HepG2 (cell line): ENCODE data around the gene AFF4. TPM values are rescaled to one million over a fixed set of nuclear protein-coding genes. Genes with fewer than 3 reads are reported as not detected.

Source experiments
- AGO2 ChIP-seq: fragments of 200-400 bp; formaldehyde crosslinking; optimal IDR thresholded peaks from 2 replicates; pipeline ENCODE3; 2017; ENCODE audit warnings: mild to moderate bottlenecking, low read depth, low read length, moderate library complexity
- FOSL2 ChIP-seq: sonication (generic); formaldehyde crosslinking; IDR thresholded peaks from 2 replicates; pipeline ENCODE4 v1.4.0; 2020; ENCODE audit warnings: missing genetic modification reagents
- IRF1 ChIP-seq: sonication (generic); formaldehyde crosslinking; IDR thresholded peaks from 2 replicates; pipeline ENCODE4 v1.4.0; 2020; ENCODE audit warnings: low read depth, mild to moderate bottlenecking, missing genetic modification reagents
- NRL ChIP-seq: sonication (generic); formaldehyde crosslinking; IDR thresholded peaks from 2 replicates; pipeline ENCODE4 v1.5.0; 2020; ENCODE audit warnings: missing genetic modification reagents, mild to moderate bottlenecking, moderate library complexity, borderline replicate concordance
- PAXIP1 ChIP-seq: sonication (generic); formaldehyde crosslinking; conservative IDR thresholded peaks from 2 replicates; pipeline ENCODE4 v1.4.0; 2020; ENCODE audit warnings: mild to moderate bottlenecking, missing genetic modification reagents, moderate library complexity
- RORA ChIP-seq: sonication (generic); formaldehyde crosslinking; IDR thresholded peaks from 2 replicates; pipeline ENCODE4 v1.5.0; 2020; ENCODE audit warnings: mild to moderate bottlenecking, missing genetic modification reagents, moderate library complexity
- SMC3 ChIP-seq: IDR thresholded peaks from 2 replicates; pipeline ENCODE4 v1.6.1; 2011; ENCODE audit warnings: low read length, improper control_type of control experiment
- STAG1 ChIP-seq: sonication (generic); formaldehyde crosslinking; IDR thresholded peaks from 2 replicates; pipeline ENCODE4 v1.4.0; 2020; ENCODE audit warnings: missing genetic modification reagents
- STAT6 ChIP-seq: sonication (generic); formaldehyde crosslinking; IDR thresholded peaks from 2 replicates; pipeline ENCODE4 v1.4.0; 2020; ENCODE audit warnings: missing genetic modification reagents, mild to moderate bottlenecking, borderline replicate concordance
- ZNF12 ChIP-seq: sonication (generic); formaldehyde crosslinking; IDR thresholded peaks from 2 replicates; pipeline ENCODE4 v1.5.0; 2020; ENCODE audit warnings: missing genetic modification reagents
- ZNF142 ChIP-seq: sonication (generic); formaldehyde crosslinking; IDR thresholded peaks from 2 replicates; pipeline ENCODE4 v1.4.0; 2020; ENCODE audit warnings: missing genetic modification reagents
- ZNF235 ChIP-seq: sonication (generic); formaldehyde crosslinking; IDR thresholded peaks from 2 replicates; pipeline ENCODE4 v1.8.1; 2023; ENCODE audit warnings: mild to moderate bottlenecking, missing genetic modification reagents, borderline replicate concordance
- polyA plus RNA-seq, 8 experiments: library from polyadenylated mRNA; depleted of rRNA in 3 of 8; stranded (reverse) in 7 of 8; unstranded in 1 of 8; fragments of >200 nt; fragmentation: Illumina TruSeq in 4 of 8; extraction: Trizol in 4 of 8; gene quantifications; 2 replicates each; pipeline versions ENCODE4 v1.2.1 to v1.2.3, GENCODE V29; 2011 to 2016; ENCODE audit warnings: low read depth in 4 of 8, missing spikeins in 1 of 8, mixed read lengths in 1 of 8; ENCODE audit not compliant: insufficient read depth in 1 of 8
- total RNA-seq, 5 experiments: library from RNA; depleted of rRNA; stranded (reverse); fragments of >200 nt; fragmentation: Illumina TruSeq; extraction: Trizol; gene quantifications; 2 replicates each; pipeline ENCODE4 v1.2.3, GENCODE V29; 2016; ENCODE audit warnings: low read depth in 1 of 5

AFF4 gene
- total and polyA plus RNA-seq, 2 of the 13 experiments (the other 11 are each of a cell fraction or from before 2014, with no cell fraction given), result 22.1 to 25.5 TPM

- TF ChIP-seq ZNF142 (CRISPR knock-in tag) (0 out of 2 replicates have a peak, but pooled peaks have one; percentile 15), NRL (CRISPR knock-in tag) (no peak), ZNF12 (CRISPR knock-in tag) (no peak), IRF1 (no peak), STAT6 (CRISPR knock-in tag) (no peak; the same call in 1 of the 2 replicates), PAXIP1 (CRISPR knock-in tag) (no peak; the same call in 1 of the 2 replicates), SMC3 (no peak), RORA (no peak), FOSL2 (no peak), AGO2 (no peak), ZNF235 (CRISPR knock-in tag) (no peak), STAG1 (CRISPR knock-in tag) (no peak)
Measured at GRCh38 chr5:132840313-132840712, 123.1 kb downstream of the AFF4 start (continued).
